HUES6 (cell line): ENCODE results near the gene CRIM1.

Source experiments
- H3K27ac ChIP-seq: 2 replicates; pipeline ENCODE4 v1.7.0; 2013; ENCODE audit warnings: low read depth, mild to moderate bottlenecking, low read length, inconsistent platforms
- H3K27me3 ChIP-seq: 2 replicates; pipeline ENCODE4 v1.6.1; 2013; ENCODE audit warnings: low read length; ENCODE audit not compliant: control insufficient read depth, insufficient read depth
- H3K36me3 ChIP-seq: 2 replicates; pipeline ENCODE4 v1.6.1; 2013; ENCODE audit warnings: low read length; ENCODE audit not compliant: control insufficient read depth, insufficient read depth
- H3K4me1 ChIP-seq: 2 replicates; pipeline ENCODE4 v1.6.1; 2013; ENCODE audit warnings: low read length; ENCODE audit not compliant: control insufficient read depth, insufficient read depth
- H3K4me3 ChIP-seq: 2 replicates; pipeline ENCODE4 v1.5.1; 2013; ENCODE audit warnings: low read depth, low read length
- H3K9ac ChIP-seq: one replicate; pipeline ENCODE4 v1.6.1; 2013; ENCODE audit warnings: mild to moderate bottlenecking, low read length
- H3K9me3 ChIP-seq: 2 replicates; pipeline ENCODE4 v1.6.1; 2013; ENCODE audit warnings: low read depth, low read length; ENCODE audit not compliant: control insufficient read depth, insufficient read depth

CRIM1 gene

GRCh38 chr2:36456227-36457175 lies 100.9 kb downstream of the CRIM1 start:
- H3K4me3 ChIP-seq = no peak overlapping the region
- H3K36me3 ChIP-seq = peaks cover 4% of the 10 kb centered on the region; the same call in 1 of the 2 replicates
- H3K9me3 ChIP-seq = no peaks in the 10 kb centered on the region
- peaks cover 78% of the 10 kb centered on the region for H3K4me1 ChIP-seq
- peak overlapping the region; percentile 19 for H3K9ac ChIP-seq
- H3K27ac ChIP-seq = no peak overlapping the region
- H3K27me3 ChIP-seq = no peaks in the 10 kb centered on the region

- Histone ChIP-seq H3K4me1 (peaks cover 88% of the 10 kb centered on the region), H3K27ac (peak overlapping the region; percentile 61; the same call in 1 of the 2 replicates), H3K9ac (no peak overlapping the region), H3K4me3 (no peak overlapping the region), H3K9me3 (no peaks in the 10 kb centered on the region), H3K36me3 (peaks cover 4% of the 10 kb centered on the region; the same call in 1 of the 2 replicates), H3K27me3 (no peaks in the 10 kb centered on the region)
Observed at GRCh38 chr2:36458106-36458505, 102.5 kb downstream of the CRIM1 start.

- H3K9ac ChIP-seq = peak overlapping the region; percentile 42
- peaks cover 85% of the 10 kb centered on the region for H3K4me1 ChIP-seq
- no peaks in the 10 kb centered on the region for H3K9me3 ChIP-seq
- peaks cover 8% of the 10 kb centered on the region for H3K36me3 ChIP-seq
- H3K27me3 ChIP-seq = no peaks in the 10 kb centered on the region
- H3K27ac ChIP-seq = peak overlapping the region; percentile 97; the same call in 1 of the 2 replicates
- no peak overlapping the region for H3K4me3 ChIP-seq
Observed at GRCh38 chr2:36459725-36460137, 104.2 kb downstream of the CRIM1 start.

- peak overlapping the region; percentile 88 for H3K9ac ChIP-seq
- H3K27ac ChIP-seq = peak overlapping the region; percentile 97
- H3K36me3 ChIP-seq = peaks cover 18% of the 10 kb centered on the region
- H3K27me3 ChIP-seq = no peaks in the 10 kb centered on the region
- H3K4me3 ChIP-seq = no peak overlapping the region
- peaks cover 76% of the 10 kb centered on the region for H3K4me1 ChIP-seq
- no peaks in the 10 kb centered on the region for H3K9me3 ChIP-seq
Observed at GRCh38 chr2:36461039-36461681, 105.6 kb downstream of the CRIM1 start.

- H3K36me3 ChIP-seq = peaks cover 31% of the 10 kb centered on the region
- H3K27me3 ChIP-seq = no peaks in the 10 kb centered on the region
- peak overlapping the region; percentile 97 for H3K27ac ChIP-seq
- peaks cover 66% of the 10 kb centered on the region for H3K4me1 ChIP-seq
- peak overlapping the region; percentile 88 for H3K9ac ChIP-seq
- no peaks in the 10 kb centered on the region for H3K9me3 ChIP-seq
- H3K4me3 ChIP-seq = no peak overlapping the region
Observed at GRCh38 chr2:36462311-36462935, 106.8 kb downstream of the CRIM1 start.

- Histone ChIP-seq H3K27me3 (no peaks in the 10 kb centered on the region), H3K4me1 (peaks cover 56% of the 10 kb centered on the region), H3K36me3 (peaks cover 39% of the 10 kb centered on the region), H3K27ac (no peak overlapping the region), H3K9me3 (no peaks in the 10 kb centered on the region), H3K9ac (no peak overlapping the region), H3K4me3 (no peak overlapping the region)
Observed at GRCh38 chr2:36463365-36463764, 107.8 kb downstream of the CRIM1 start.

GRCh38 chr2:36464006-36464721 lies 108.6 kb downstream of the CRIM1 start:
- no peak overlapping the region for H3K4me3 ChIP-seq

GRCh38 chr2:36466135-36466534 lies 110.6 kb downstream of the CRIM1 start:
- H3K9ac ChIP-seq = no peak overlapping the region
- peaks cover 54% of the 10 kb centered on the region for H3K36me3 ChIP-seq
- H3K27ac ChIP-seq = no peak overlapping the region
- no peaks in the 10 kb centered on the region for H3K27me3 ChIP-seq
- H3K4me1 ChIP-seq = peaks cover 40% of the 10 kb centered on the region
- H3K4me3 ChIP-seq = no peak overlapping the region
- no peaks in the 10 kb centered on the region for H3K9me3 ChIP-seq

More at GRCh38 chr2:36464006-36464721, 108.6 kb downstream of the CRIM1 start:
- no peaks in the 10 kb centered on the region for H3K27me3 ChIP-seq
- H3K9ac ChIP-seq = no peak overlapping the region
- H3K9me3 ChIP-seq = no peaks in the 10 kb centered on the region
- H3K36me3 ChIP-seq = peaks cover 43% of the 10 kb centered on the region
- no peak overlapping the region for H3K27ac ChIP-seq
- H3K4me1 ChIP-seq = peaks cover 52% of the 10 kb centered on the region

- Histone ChIP-seq H3K27me3 (no peaks in the 10 kb centered on the region), H3K36me3 (peaks cover 76% of the 10 kb centered on the region), H3K9ac (no peak overlapping the region), H3K4me1 (peaks cover 16% of the 10 kb centered on the region), H3K4me3 (no peak overlapping the region), H3K27ac (no peak overlapping the region), H3K9me3 (no peaks in the 10 kb centered on the region)
Observed at GRCh38 chr2:36468463-36469105, 113.0 kb downstream of the CRIM1 start.

GRCh38 chr2:36469106-36469477 lies 113.5 kb downstream of the CRIM1 start:
- Histone ChIP-seq H3K4me3 (no peak overlapping the region), H3K36me3 (peaks cover 76% of the 10 kb centered on the region), H3K9ac (no peak overlapping the region), H3K4me1 (peaks cover 11% of the 10 kb centered on the region; the same call in 1 of the 2 replicates), H3K27ac (no peak overlapping the region), H3K27me3 (no peaks in the 10 kb centered on the region), H3K9me3 (no peaks in the 10 kb centered on the region; the same call in 1 of the 2 replicates)
